Adrenal gland (tissue), 12 donors: Measurements from ENCODE around the gene SLPI. TPM values are rescaled to one million over a fixed set of nuclear protein-coding genes. Genes with fewer than 3 reads are reported as not detected.

Experiments
- DNase-seq, 7 donors: peaks; one replicate each; pipeline ENCODE4 v3.0.0-alpha.2; 2019 to 2020
- H3K27ac ChIP-seq, 5 donors: fragments of 200-600 bp; sonication (generic) in 4 of 5; 1 replicate in 3 of 5; 2 replicates in 2 of 5; pipeline versions ENCODE4 v1.5.1 to v1.8.0; 2016 to 2020; ENCODE audit warnings: mild to moderate bottlenecking in 1 of 5
- H3K27me3 ChIP-seq: fragments of 200-600 bp; 2 replicates; pipeline ENCODE4 v1.8.0; 2021
- H3K36me3 ChIP-seq, 2 donors: fragments of 200-600 bp; replicated peaks in 1 of 2; 1 replicate in 1 of 2; 2 replicates in 1 of 2; pipeline versions ENCODE4 v1.5.1 to v1.8.0; 2018 to 2022
- H3K4me1 ChIP-seq, 2 donors: fragments of 200-600 bp; replicated peaks in 1 of 2; 1 replicate in 1 of 2; 2 replicates in 1 of 2; pipeline versions ENCODE4 v1.5.1 to v1.8.0; 2018 to 2021
- H3K4me3 ChIP-seq, 4 donors: fragments of 200-600 bp; sonication (generic) in 3 of 4; one replicate each; pipeline ENCODE4 v1.5.1; 2016 to 2018
- H3K9me3 ChIP-seq, 3 donors: fragments of 200-600 bp; sonication (generic) in 1 of 3; replicated peaks in 1 of 3; 1 replicate in 2 of 3; 2 replicates in 1 of 3; pipeline versions ENCODE4 v1.5.1 to v1.8.0; 2016 to 2021
- CTCF ChIP-seq, 6 experiments: fragments of 450-650 bp in 4 of 6; fragments of 200-600 bp in 2 of 6; sonication (generic) in 1 of 6; IDR thresholded peaks; 1 replicate in 5 of 6; 2 replicates in 1 of 6; pipeline versions ENCODE4 v1.5.1 to v1.8.0; 2016 to 2021; ENCODE audit warnings: antibody characterized with exemption in 6 of 6, mild to moderate bottlenecking in 2 of 6, moderate library complexity in 1 of 6
- POLR2A ChIP-seq, 2 donors: fragments of 450-650 bp; IDR thresholded peaks; one replicate each; pipeline ENCODE4 v1.6.1; 2017; ENCODE audit warnings: antibody characterized with exemption in 2 of 2, mild to moderate bottlenecking in 2 of 2, moderate library complexity in 1 of 2
- WGBS, 4 donors: extraction: QIAGEN DNeasy Blood & Tissue Kit in 2 of 4; methylation state at CpG; one replicate each; pipeline versions ENCODE4 v1.1.5 to v1.1.7; 2013 to 2017; 5-methylcytosine and 5-hydroxymethylcytosine counted together
- intact Hi-C, 2 donors: fragments of 100-400 bp; cut with DNase I; formaldehyde crosslinking; loops; one replicate each; pipeline versions ENCODE4 v1.14.1 to v1.15.0; 2022 to 2023
- polyA plus RNA-seq, 3 donors: library from polyadenylated mRNA; stranded (reverse); fragments of 200-250 nt in 2 of 3; fragments of 350-450 nt in 1 of 3; fragmentation: Illumina TruSeq in 1 of 3; extraction: RNeasy Lipid Tissue Mini Kit (QIAGEN cat#74804) in 1 of 3; gene quantifications; one replicate each; pipeline ENCODE4 v1.2.3, GENCODE V29; 2013 to 2014
- total RNA-seq, 9 donors: library from RNA; depleted of rRNA in 4 of 9; stranded (reverse); fragments of >200 nt in 4 of 9; fragments of 120-200 nt in 1 of 9; fragmentation: NEBNext Ultra II Directional in 1 of 9; extraction: Animal tissue kit (Norgen Biotek cat#: 25700) in 1 of 9; gene quantifications; one replicate each; pipeline versions ENCODE4 v1.1.0 to v1.2.4, GENCODE V29; 2013 to 2023
- donor health status: healthy with polysubstance abuse.
- donor health status: Bipolar disorder and iron deficiency.
- donor health status: DM: yes; HTN: yes; CAD: no.
- donor health status: DM: no; HTN: no; CAD: no.
- donor health status: DM: no; HTN: no; CAD: no.
- donor health status: DM: yes; HTN: yes; CAD: no.

SLPI gene
- total and polyA plus RNA-seq, 12 donors: 1.8 to 33.7 (median 6.6) TPM; not detected in 3

- no peaks in the 10 kb centered on the region for H3K36me3 ChIP-seq
- no peak overlapping the region for H3K4me3 ChIP-seq
- peaks cover 20% of the 10 kb centered on the region for H3K27me3 ChIP-seq
- no peak for DNase-seq
- no peak overlapping the region for H3K27ac ChIP-seq
- intact Hi-C loops: no loop called here
- no peaks in the 10 kb centered on the region for H3K9me3 ChIP-seq
- no peaks in the 10 kb centered on the region for H3K4me1 ChIP-seq
- TF ChIP-seq CTCF (IDR thresholded peaks at IDR 0.05) (no peak), POLR2A (IDR thresholded peaks at IDR 0.05) (no peak)
- WGBS, 4 donors: 89 to 91% (median 90%) methylated on average over 1 of the region's 1 CpG
Observed at GRCh38 chr20:45209924-45210323, 44.4 kb downstream of the SLPI start.

GRCh38 chr20:45206725-45207124, 47.6 kb downstream of the SLPI start, which contains the start of gene SEMG1:
Gene SEMG1 (plus strand): TSS chr20:45207033. CDS start chr20:45207054, 21 bp downstream.
- H3K4me3 ChIP-seq: no peak within 1 kb of the TSS
- H3K27ac ChIP-seq: no peak within 1 kb of the TSS
- H3K27me3 ChIP-seq: peaks cover 20% of the 10 kb centered on the region
- no peaks in the 10 kb centered on the region for H3K36me3 ChIP-seq
- H3K9me3 ChIP-seq: no peaks in the 10 kb centered on the region
- WGBS, 4 donors: 13 to 30% (median 25%) methylated on average over 1 of the region's 1 CpG
- intact Hi-C loops: no loop called here
- TF ChIP-seq CTCF (IDR thresholded peaks at IDR 0.05): no peak
- TF ChIP-seq POLR2A (IDR thresholded peaks at IDR 0.05): no peak
- no peak for DNase-seq
- no peaks in the 10 kb centered on the region for H3K4me1 ChIP-seq

Other genes starting within 250 kb of the SLPI start
- gene KCNS1, start 153.4 kb downstream of the SLPI start, total RNA-seq: 1 to 10 TPM in 4 of 9 donors, under 1 TPM in 5; 0.21 to 3.7 (median 0.87) TPM
- under 1 TPM; 0.24 to 0.30 (median 0.29) TPM for gene KCNS1, start 153.4 kb downstream of the SLPI start, polyA plus RNA-seq
- gene WFDC5, start 139.4 kb downstream of the SLPI start, total RNA-seq: not detected
- not detected for gene WFDC5, start 139.4 kb downstream of the SLPI start, polyA plus RNA-seq
- not detected for gene WFDC12, start 130.1 kb downstream of the SLPI start, total RNA-seq
- gene WFDC12, start 130.1 kb downstream of the SLPI start, polyA plus RNA-seq: not detected
- gene PI3, start 79.7 kb downstream of the SLPI start, total RNA-seq: not detected
- gene PI3, start 79.7 kb downstream of the SLPI start, polyA plus RNA-seq: 1 to 10 TPM in 1 of 3 donors, not detected in 2; 1.0 TPM
- not detected for gene SEMG1, start 47.5 kb downstream of the SLPI start, total RNA-seq
- under 1 TPM in 1 of 3 donors, not detected in 2; 0.15 TPM for gene SEMG1, start 47.5 kb downstream of the SLPI start, polyA plus RNA-seq
- gene SEMG2, start 33.2 kb downstream of the SLPI start, total RNA-seq: not detected
- gene SEMG2, start 33.2 kb downstream of the SLPI start, polyA plus RNA-seq: not detected
- gene RBPJL, start 52.3 kb upstream of the SLPI start, total RNA-seq: under 1 TPM in 1 of 9 donors, not detected in 8; 0.06 TPM
- gene RBPJL, start 52.3 kb upstream of the SLPI start, polyA plus RNA-seq: under 1 TPM in 1 of 3 donors, not detected in 2; 0.03 TPM
- gene MATN4, start 53.7 kb upstream of the SLPI start, total RNA-seq: under 1 TPM in 2 of 9 donors, not detected in 7; 0.06 to 0.15 TPM
- gene MATN4, start 53.7 kb upstream of the SLPI start, polyA plus RNA-seq: under 1 TPM in 2 of 3 donors, not detected in 1; 0.16 to 0.37 TPM
- gene SDC4, start 93.9 kb upstream of the SLPI start, total RNA-seq: 100 to 1,000 TPM in 2 of 9 donors, 10 to 100 TPM in 7; 51.4 to 128 (median 76.9) TPM
- 10 to 100 TPM; 48.7 to 64.9 (median 55.3) TPM for gene SDC4, start 93.9 kb upstream of the SLPI start, polyA plus RNA-seq
- 10 to 100 TPM; 19.7 to 83.2 (median 35.7) TPM for gene SYS1, start 108.6 kb upstream of the SLPI start, total RNA-seq
- gene SYS1, start 108.6 kb upstream of the SLPI start, polyA plus RNA-seq: 10 to 100 TPM; 16.0 to 25.7 (median 17.7) TPM
- under 1 TPM in 3 of 9 donors, not detected in 6; 0.24 to 0.78 (median 0.65) TPM for gene TP53TG5, start 123.8 kb upstream of the SLPI start, total RNA-seq
- gene TP53TG5, start 123.8 kb upstream of the SLPI start, polyA plus RNA-seq: under 1 TPM in 1 of 3 donors, not detected in 2; 0.33 TPM
- gene DBNDD2, start 153.7 kb upstream of the SLPI start, total RNA-seq: 10 to 100 TPM in 8 of 9 donors, 1 to 10 TPM in 1; 2.1 to 71.1 (median 29.5) TPM
- 10 to 100 TPM; 21.6 to 52.1 (median 34.8) TPM for gene DBNDD2, start 153.7 kb upstream of the SLPI start, polyA plus RNA-seq
- gene PIGT, start 161.6 kb upstream of the SLPI start, total RNA-seq: 100 to 1,000 TPM in 6 of 9 donors, 10 to 100 TPM in 3; 76.0 to 202 (median 117) TPM
- gene PIGT, start 161.6 kb upstream of the SLPI start, polyA plus RNA-seq: 100 to 1,000 TPM in 1 of 3 donors, 10 to 100 TPM in 2; 45.2 to 121 (median 99.7) TPM
- under 1 TPM in 2 of 9 donors, not detected in 7; 0.33 to 0.42 TPM for gene WFDC2, start 215.2 kb upstream of the SLPI start, total RNA-seq
- 1 to 10 TPM in 2 of 3 donors, under 1 TPM in 1; 0.37 to 1.9 (median 1.6) TPM for gene WFDC2, start 215.2 kb upstream of the SLPI start, polyA plus RNA-seq